Transverse colon (tissue), 4 donors: Measurements from ENCODE around the gene TNNT2. TPM values are rescaled to one million over a fixed set of nuclear protein-coding genes. Genes with fewer than 3 reads are reported as not detected.

Experiments
- DNase-seq: peaks from one replicate; pipeline ENCODE4 v3.0.0-alpha.2; 2019
- H3K27ac ChIP-seq, 4 donors: fragments of 200-600 bp; sonication (generic); 2 replicates each; pipeline ENCODE4 v1.5.1; 2016 to 2018; ENCODE audit warnings: inconsistent platforms in 4 of 4
- H3K27me3 ChIP-seq: fragments of 200-600 bp; sonication (generic); 2 replicates; pipeline ENCODE4 v1.5.1; 2017; ENCODE audit warnings: inconsistent platforms
- H3K36me3 ChIP-seq, 4 donors: fragments of 200-600 bp; sonication (generic); 2 replicates each; pipeline ENCODE4 v1.5.1; 2017 to 2019; ENCODE audit warnings: inconsistent platforms in 4 of 4
- H3K4me1 ChIP-seq, 4 donors: fragments of 200-600 bp; sonication (generic); 2 replicates each; pipeline ENCODE4 v1.5.1; 2017 to 2020; ENCODE audit warnings: inconsistent platforms in 4 of 4
- H3K4me3 ChIP-seq, 4 donors: fragments of 200-600 bp; sonication (generic); 1 replicate in 1 of 4; 2 replicates in 3 of 4; pipeline versions ENCODE4 v1.5.1 to v1.6.1; 2017 to 2019; ENCODE audit warnings: inconsistent platforms in 4 of 4
- H3K9me3 ChIP-seq, 2 donors: fragments of 200-600 bp; sonication (generic); 2 replicates each; pipeline ENCODE4 v1.5.1; 2017 to 2019; ENCODE audit warnings: inconsistent platforms in 2 of 2
- CTCF ChIP-seq, 5 experiments: fragments of 200-600 bp in 3 of 5; fragments of 450-650 bp in 2 of 5; sonication (generic) in 3 of 5; IDR thresholded peaks; 1 replicate in 2 of 5; 2 replicates in 3 of 5; pipeline ENCODE4 v1.5.1; 2016 to 2017; ENCODE audit warnings: antibody characterized with exemption in 5 of 5, inconsistent platforms in 3 of 5, mild to moderate bottlenecking in 2 of 5, moderate library complexity in 1 of 5
- EP300 ChIP-seq: sonication (generic); formaldehyde crosslinking; IDR thresholded peaks from one replicate; pipeline ENCODE4 v1.6.1; 2017; ENCODE audit warnings: antibody characterized with exemption, low read depth
- POLR2A ChIP-seq: fragments of 450-650 bp; IDR thresholded peaks from one replicate; pipeline ENCODE4 v1.6.1; 2016; ENCODE audit warnings: antibody characterized with exemption, mild to moderate bottlenecking, moderate library complexity
- POLR2AphosphoS5 ChIP-seq, 3 donors: sonication (generic); formaldehyde crosslinking; IDR thresholded peaks; one replicate each; pipeline ENCODE4 v1.6.1; 2016; ENCODE audit warnings: antibody characterized with exemption in 3 of 3
- WGBS, 2 donors: methylation state at CpG; one replicate each; pipeline ENCODE4 v1.1.5; 2018; ENCODE audit warnings: low coverage in 1 of 2; 5-methylcytosine and 5-hydroxymethylcytosine counted together
- in situ Hi-C, 4 donors: fragments of 200-750 bp; cut with MboI; loops; one replicate each; pipeline versions ENCODE4 v1.15.0 to v1.15.1; 2017; ENCODE audit warnings: low sequenced_read_pairs in 3 of 4, low pct_ligation_motif_present in 1 of 4, low pct_unique_long_range_greater_than_20kb in 1 of 4
- intact Hi-C: fragments of 100-400 bp; cut with DNase I; formaldehyde crosslinking; loops from one replicate; pipeline ENCODE4 v1.15.1; 2023; ENCODE audit warnings: low total_unique reads
- total RNA-seq, 4 donors: library from RNA; depleted of rRNA; stranded (reverse); fragments of >200 nt; gene quantifications; one replicate each; pipeline ENCODE4 v1.1.0, GENCODE V29; 2016

The TNNT2 gene
- total RNA-seq, 4 donors from 2014 or later, result 0.14 to 0.95 TPM; not detected in 2

- DNase-seq, result no peak
- H3K4me3 ChIP-seq, result no peak overlapping the region
- no peak for TF ChIP-seq EP300
- no peak overlapping the region for H3K27ac ChIP-seq
- H3K9me3 ChIP-seq, result no peaks in the 10 kb centered on the region
- intact Hi-C loops, result no loop called here
- 93% methylated on average over 8 of the region's 8 CpGs; no CpG with 5 or more reads in 1 of the 2 donors for WGBS, 2 donors
- in situ Hi-C loops, result no loop called here
- no peaks in the 10 kb centered on the region for H3K4me1 ChIP-seq
- H3K27me3 ChIP-seq, result no peaks in the 10 kb centered on the region
- H3K36me3 ChIP-seq, result no peaks in the 10 kb centered on the region
These were observed 45.5 kb downstream of the TNNT2 start for GRCh38 chr1:201332021-201332420.

- H3K4me1 ChIP-seq, result no peaks in the 10 kb centered on the region
- intact Hi-C loops, result no loop called here
- 83 to 100% methylated on average over 1 to 7 of the region's 7 CpGs for WGBS, 2 donors
- no peak overlapping the region for H3K4me3 ChIP-seq
- no peaks in the 10 kb centered on the region for H3K9me3 ChIP-seq
- DNase-seq, result no peak
- in situ Hi-C loops, result no loop called here
- TF ChIP-seq POLR2A (no peak), CTCF (IDR thresholded peaks at IDR 0.05) (no peak), POLR2AphosphoS5 (IDR thresholded peaks at IDR 0.05) (no peak), EP300 (no peak)
- H3K36me3 ChIP-seq, result no peaks in the 10 kb centered on the region
- H3K27me3 ChIP-seq, result no peaks in the 10 kb centered on the region
- H3K27ac ChIP-seq, result no peak overlapping the region
These were observed 46.3 kb downstream of the TNNT2 start for GRCh38 chr1:201331166-201331565.

- no peaks in the 10 kb centered on the region for H3K4me1 ChIP-seq
- no peak for DNase-seq
- TF ChIP-seq POLR2A (no peak), POLR2AphosphoS5 (IDR thresholded peaks at IDR 0.05) (no peak), EP300 (no peak), CTCF (IDR thresholded peaks at IDR 0.05) (no peak)
- H3K27ac ChIP-seq, result no peak overlapping the region
- no peaks in the 10 kb centered on the region for H3K36me3 ChIP-seq
- H3K4me3 ChIP-seq, result no peak overlapping the region
- H3K27me3 ChIP-seq, result no peaks in the 10 kb centered on the region
- intact Hi-C loops, result no loop called here
- 82% methylated on average over 2 of the region's 2 CpGs; no CpG with 5 or more reads in 1 of the 2 donors for WGBS, 2 donors
- in situ Hi-C loops, result no loop called here
- no peaks in the 10 kb centered on the region for H3K9me3 ChIP-seq
These were observed 46.9 kb downstream of the TNNT2 start for GRCh38 chr1:201330541-201330940.

GRCh38 chr1:201329801-201330200 is 47.7 kb downstream of the TNNT2 start:
- DNase-seq, result no peak
- H3K36me3 ChIP-seq, result no peaks in the 10 kb centered on the region
- TF ChIP-seq CTCF (IDR thresholded peaks at IDR 0.05), result no peak
- no peak for TF ChIP-seq POLR2AphosphoS5 (IDR thresholded peaks at IDR 0.05)
- no peak overlapping the region for H3K27ac ChIP-seq
- no peaks in the 10 kb centered on the region for H3K4me1 ChIP-seq
- H3K4me3 ChIP-seq, result no peak overlapping the region
- WGBS, 2 donors, result 69 to 79% methylated on average over 3 to 4 of the region's 4 CpGs
- no peaks in the 10 kb centered on the region for H3K27me3 ChIP-seq
- in situ Hi-C loops, result no loop called here
- H3K9me3 ChIP-seq, result no peaks in the 10 kb centered on the region
- intact Hi-C loops, result no loop called here

GRCh38 chr1:201329286-201329685 is 48.2 kb downstream of the TNNT2 start:
- H3K36me3 ChIP-seq, result no peaks in the 10 kb centered on the region
- H3K4me3 ChIP-seq, result no peak overlapping the region
- in situ Hi-C loops, result no loop called here
- H3K27ac ChIP-seq, result no peak overlapping the region
- 71% methylated on average over 2 of the region's 2 CpGs; no CpG with 5 or more reads in 1 of the 2 donors for WGBS, 2 donors
- no peaks in the 10 kb centered on the region for H3K4me1 ChIP-seq
- TF ChIP-seq CTCF (IDR thresholded peaks at IDR 0.05), result no peak
- TF ChIP-seq POLR2A, result no peak
- TF ChIP-seq EP300, result no peak
- TF ChIP-seq POLR2AphosphoS5 (IDR thresholded peaks at IDR 0.05), result no peak
- H3K9me3 ChIP-seq, result no peaks in the 10 kb centered on the region
- DNase-seq, result no peak
- no peaks in the 10 kb centered on the region for H3K27me3 ChIP-seq
- intact Hi-C loops, result no loop called here
